HG03354 (cell line): ENCODE results near the gene KCTD13.

ENCODE experiments used
- ATAC-seq: cut with Tn5 transposase; IDR thresholded peaks from one replicate; pipeline ENCODE4 v1.9.1; 2021; ENCODE audit warnings: mild to moderate bottlenecking; ENCODE audit not compliant: unreplicated experiment, poor library complexity, severe bottlenecking

Gene KCTD13

DNA sequence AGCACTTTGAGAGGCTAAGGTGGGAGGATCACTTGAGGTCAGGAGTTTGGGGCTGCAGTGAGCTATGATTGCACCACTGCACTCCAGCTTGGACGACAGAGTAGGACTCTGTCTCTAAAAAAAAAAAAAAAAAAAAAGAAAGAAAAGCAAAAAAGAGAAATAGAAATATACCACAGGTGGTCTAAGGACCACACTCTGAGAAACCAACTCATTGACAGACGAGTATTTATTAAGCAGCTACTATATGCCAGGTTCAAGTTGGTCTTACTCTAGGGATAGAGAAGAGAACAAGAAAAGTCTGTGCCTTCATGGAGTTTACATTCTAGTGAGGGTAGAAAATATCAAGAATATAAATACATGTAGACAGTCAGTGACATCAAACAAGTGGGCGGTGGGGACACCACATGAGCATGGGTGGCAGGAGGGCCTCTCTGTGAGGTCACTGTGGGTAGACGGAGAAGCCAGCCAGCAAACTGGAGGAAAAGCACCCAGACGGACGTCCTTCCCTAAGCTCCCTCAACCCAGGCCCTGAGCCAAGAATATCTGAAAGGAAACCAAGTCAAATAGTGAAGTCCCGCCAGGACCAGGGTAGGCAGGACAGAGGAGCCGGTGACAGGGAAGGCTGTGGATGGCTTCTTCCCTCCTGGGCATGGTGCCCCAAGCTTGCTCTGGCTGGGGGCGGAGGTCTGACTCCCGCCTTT lies 67.7 kb downstream of the KCTD13 start:
- no peak for ATAC-seq

GRCh38 chr16:29857133-29857760 lies 68.8 kb downstream of the KCTD13 start:
- ATAC-seq, result no peak
